WTC11 (cell line): Measurements from ENCODE around the gene MACF1. TPM values are rescaled to one million over a fixed set of nuclear protein-coding genes. Genes with fewer than 3 reads are reported as not detected.

Source experiments
- ATAC-seq: fragments of 200-7000 bp; cut with Tn5 transposase; 2 replicates; pipeline ENCODE4 v1.10.0; 2021; ENCODE audit warnings: mild to moderate bottlenecking, moderate library complexity
- CTCF ChIA-PET: fragments of 300-600 bp; sonication (Branson Sonifier 250); formaldehyde crosslinking; loops from one replicate; lab custom pipeline; 2021; ENCODE audit warnings: antibody characterized with exemption; lab: Charles Lee
- POLR2A ChIA-PET: fragments of 350-600 bp; sonication (Branson Sonifier 250); formaldehyde crosslinking; loops from one replicate; lab custom pipeline; 2021; ENCODE audit warnings: antibody characterized with exemption; lab: Charles Lee
- DNase-seq: peaks from one replicate; pipeline ENCODE4 v3.0.0; 2021; ENCODE audit warnings: low spot score
- H3K27ac Mint-ChIP-seq: 2 replicates; pipeline ENCODE4 v1.8.0; 2021; ENCODE audit warnings: mixed read lengths
- H3K27me3 Mint-ChIP-seq: 2 replicates; pipeline ENCODE4 v1.8.0; 2021; ENCODE audit warnings: low read depth, mild to moderate bottlenecking, moderate library complexity, mixed read lengths
- H3K36me3 Mint-ChIP-seq: 2 replicates; pipeline ENCODE4 v1.8.0; 2021; ENCODE audit warnings: mixed read lengths
- H3K4me1 Mint-ChIP-seq: 2 replicates; pipeline ENCODE4 v1.8.0; 2022; ENCODE audit warnings: mixed read lengths
- H3K4me3 Mint-ChIP-seq: 2 replicates; pipeline ENCODE4 v1.8.0; 2021; ENCODE audit warnings: mild to moderate bottlenecking, moderate library complexity, mixed read lengths
- H3K9me3 Mint-ChIP-seq: 2 replicates; pipeline ENCODE4 v1.8.0; 2021; ENCODE audit warnings: mixed read lengths
- CREM ChIP-seq: sonication (generic); formaldehyde crosslinking; IDR thresholded peaks from 2 replicates; pipeline ENCODE4 v1.8.1; 2022; ENCODE audit warnings: mild to moderate bottlenecking, missing genetic modification reagents, moderate library complexity
- GRHL2 ChIP-seq: fragments of 250-450 bp; sonication (Bioruptor Pico); IDR thresholded peaks from 2 replicates; pipeline ENCODE4 v1.8.0; 2022; ENCODE audit warnings: mild to moderate bottlenecking, moderate library complexity; ENCODE audit not compliant: insufficient replicate concordance, severe bottlenecking
- MYBL2 ChIP-seq: sonication (generic); formaldehyde crosslinking; IDR thresholded peaks from 2 replicates; pipeline ENCODE4 v1.8.1; 2023; ENCODE audit warnings: mild to moderate bottlenecking, moderate library complexity, missing genetic modification reagents
- NFE2L1 ChIP-seq: sonication (generic); formaldehyde crosslinking; IDR thresholded peaks from 2 replicates; pipeline ENCODE4 v1.8.1; 2023; ENCODE audit warnings: missing genetic modification reagents
- NR3C1 ChIP-seq: sonication (generic); formaldehyde crosslinking; conservative IDR thresholded peaks from 2 replicates; pipeline ENCODE4 v1.8.1; 2023; ENCODE audit warnings: low read depth, mild to moderate bottlenecking, missing genetic modification reagents
- SMAD4 ChIP-seq: sonication (generic); formaldehyde crosslinking; IDR thresholded peaks from 2 replicates; pipeline ENCODE4 v1.8.0; 2022; ENCODE audit warnings: mild to moderate bottlenecking, missing genetic modification reagents
- TEAD1 ChIP-seq: sonication (generic); formaldehyde crosslinking; IDR thresholded peaks from 2 replicates; pipeline ENCODE4 v1.8.0; 2022; ENCODE audit warnings: mild to moderate bottlenecking, missing genetic modification reagents
- ZBTB43 ChIP-seq: sonication (generic); formaldehyde crosslinking; IDR thresholded peaks from 2 replicates; pipeline ENCODE4 v1.8.1; 2023; ENCODE audit warnings: mild to moderate bottlenecking, missing genetic modification reagents
- total RNA-seq: library from RNA; stranded (reverse); gene quantifications from 3 replicates; pipeline ENCODE4 v1.2.3, GENCODE V29; 2021
- TF ChIP-seq, protein P1 (sequence below): fragments of 200-600 bp; IDR thresholded peaks from 2 replicates; pipeline ENCODE4 v1.8.0; 2022; ENCODE audit warnings: antibody characterized with exemption
- TF ChIP-seq, protein P2 (sequence below): sonication (generic); formaldehyde crosslinking; IDR thresholded peaks from 2 replicates; pipeline ENCODE4 v1.8.0; 2022; ENCODE audit warnings: mild to moderate bottlenecking, missing genetic modification reagents
- TF ChIP-seq, protein P3 (sequence below): fragments of 250-450 bp; sonication (Bioruptor Pico); IDR thresholded peaks from 2 replicates; pipeline ENCODE4 v1.9.0; 2021; ENCODE audit warnings: moderate library complexity, mild to moderate bottlenecking, inconsistent platforms, borderline replicate concordance
- TF ChIP-seq, protein P4 (sequence below): fragments of 250-450 bp; sonication (Bioruptor Pico); IDR thresholded peaks from 2 replicates; pipeline ENCODE4 v1.8.0; 2021; ENCODE audit warnings: mild to moderate bottlenecking
- TF ChIP-seq, protein P5 (sequence below): sonication (generic); formaldehyde crosslinking; IDR thresholded peaks from 2 replicates; pipeline ENCODE4 v1.8.1; 2023; ENCODE audit warnings: mild to moderate bottlenecking, missing genetic modification reagents, moderate library complexity
- TF ChIP-seq, protein P6 (sequence below): sonication (generic); formaldehyde crosslinking; IDR thresholded peaks from 2 replicates; pipeline ENCODE4 v1.8.1; 2023; ENCODE audit warnings: mild to moderate bottlenecking, missing genetic modification reagents, borderline replicate concordance

Gene MACF1
- total RNA-seq, 1 experiment from 2014 or later, result 327 TPM

DNA sequence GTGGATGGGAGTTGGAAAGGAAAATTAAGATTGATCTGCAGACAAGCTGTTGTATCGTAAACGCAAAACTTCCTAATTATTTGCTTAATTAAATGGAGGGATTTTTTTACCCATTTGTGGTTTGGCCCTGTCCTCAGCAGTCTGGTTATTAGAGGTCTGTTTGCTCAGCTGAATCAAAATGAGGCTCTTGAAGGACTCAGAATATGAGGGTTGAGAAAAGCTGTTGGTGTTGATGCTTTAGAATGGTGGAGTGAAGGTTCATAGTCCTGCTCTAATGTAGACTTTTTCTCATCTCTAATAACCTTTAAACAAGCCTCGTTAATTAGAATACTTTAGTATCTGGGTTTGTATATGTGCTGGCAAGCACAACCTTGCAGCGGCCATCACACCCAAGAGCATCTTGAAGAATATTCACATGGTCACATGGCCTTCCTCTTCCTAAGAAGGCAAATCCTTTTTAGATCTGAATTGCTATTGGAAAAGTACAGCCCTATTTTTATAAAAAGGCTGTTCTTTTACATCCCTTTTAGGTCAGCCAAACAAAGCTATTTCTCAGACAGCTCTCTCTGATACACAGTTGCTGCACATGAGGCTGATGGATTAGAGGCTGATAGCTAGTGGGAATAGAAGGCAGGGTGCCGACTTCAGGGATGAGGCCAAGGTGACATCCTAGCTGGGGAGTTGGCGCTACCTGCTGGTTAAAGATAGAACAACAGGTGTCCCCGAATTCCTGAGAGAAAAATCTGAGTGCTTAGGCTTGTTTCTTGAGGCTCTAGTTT, 53.8 kb downstream of the MACF1 start:
- DNase-seq (peak; percentile 82), ATAC-seq (peak; percentile 90)
- CTCF ChIA-PET, result interaction anchor here (0.5 to 3.6 kb wide), 42 partner anchors 9 to 281 kb away, joined by 3 to 141 read pairs (median 5); partner anchors contain the start of gene MACF1
- Mint-ChIP-seq H3K9me3 (no peaks in the 10 kb centered on the region), H3K4me3 (no peak overlapping the region), H3K27me3 (no peaks in the 10 kb centered on the region), H3K4me1 (peaks cover 14% of the 10 kb centered on the region), H3K36me3 (peaks cover 3% of the 10 kb centered on the region), H3K27ac (peak overlapping the region; percentile 91)
- POLR2A ChIA-PET, result interaction anchor here (1.0 to 1.3 kb wide), 2 partner anchors 151 to 155 kb away, joined by 4 read pairs; no protein-coding TSS in a partner anchor
- TF ChIP-seq, protein P1, sequence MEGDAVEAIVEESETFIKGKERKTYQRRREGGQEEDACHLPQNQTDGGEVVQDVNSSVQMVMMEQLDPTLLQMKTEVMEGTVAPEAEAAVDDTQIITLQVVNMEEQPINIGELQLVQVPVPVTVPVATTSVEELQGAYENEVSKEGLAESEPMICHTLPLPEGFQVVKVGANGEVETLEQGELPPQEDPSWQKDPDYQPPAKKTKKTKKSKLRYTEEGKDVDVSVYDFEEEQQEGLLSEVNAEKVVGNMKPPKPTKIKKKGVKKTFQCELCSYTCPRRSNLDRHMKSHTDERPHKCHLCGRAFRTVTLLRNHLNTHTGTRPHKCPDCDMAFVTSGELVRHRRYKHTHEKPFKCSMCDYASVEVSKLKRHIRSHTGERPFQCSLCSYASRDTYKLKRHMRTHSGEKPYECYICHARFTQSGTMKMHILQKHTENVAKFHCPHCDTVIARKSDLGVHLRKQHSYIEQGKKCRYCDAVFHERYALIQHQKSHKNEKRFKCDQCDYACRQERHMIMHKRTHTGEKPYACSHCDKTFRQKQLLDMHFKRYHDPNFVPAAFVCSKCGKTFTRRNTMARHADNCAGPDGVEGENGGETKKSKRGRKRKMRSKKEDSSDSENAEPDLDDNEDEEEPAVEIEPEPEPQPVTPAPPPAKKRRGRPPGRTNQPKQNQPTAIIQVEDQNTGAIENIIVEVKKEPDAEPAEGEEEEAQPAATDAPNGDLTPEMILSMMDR, result peak; percentile 86
- TF ChIP-seq SMAD4 (CRISPR knock-in tag) (no peak), ZBTB43 (CRISPR knock-in tag) (no peak), GRHL2 (no peak), MYBL2 (CRISPR knock-in tag) (no peak), CREM (CRISPR knock-in tag) (no peak), NR3C1 (no peak), NFE2L1 (no peak)
- TF ChIP-seq, protein P2, sequence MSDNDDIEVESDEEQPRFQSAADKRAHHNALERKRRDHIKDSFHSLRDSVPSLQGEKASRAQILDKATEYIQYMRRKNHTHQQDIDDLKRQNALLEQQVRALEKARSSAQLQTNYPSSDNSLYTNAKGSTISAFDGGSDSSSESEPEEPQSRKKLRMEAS (CRISPR knock-in tag), result no peak
- TF ChIP-seq, protein P3, sequence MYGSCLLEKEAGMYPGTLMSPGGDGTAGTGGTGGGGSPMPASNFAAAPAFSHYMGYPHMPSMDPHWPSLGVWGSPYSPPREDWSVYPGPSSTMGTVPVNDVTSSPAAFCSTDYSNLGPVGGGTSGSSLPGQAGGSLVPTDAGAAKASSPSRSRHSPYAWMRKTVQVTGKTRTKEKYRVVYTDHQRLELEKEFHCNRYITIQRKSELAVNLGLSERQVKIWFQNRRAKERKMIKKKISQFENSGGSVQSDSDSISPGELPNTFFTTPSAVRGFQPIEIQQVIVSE (CRISPR knock-in tag), result no peak
- TF ChIP-seq, protein P4, sequence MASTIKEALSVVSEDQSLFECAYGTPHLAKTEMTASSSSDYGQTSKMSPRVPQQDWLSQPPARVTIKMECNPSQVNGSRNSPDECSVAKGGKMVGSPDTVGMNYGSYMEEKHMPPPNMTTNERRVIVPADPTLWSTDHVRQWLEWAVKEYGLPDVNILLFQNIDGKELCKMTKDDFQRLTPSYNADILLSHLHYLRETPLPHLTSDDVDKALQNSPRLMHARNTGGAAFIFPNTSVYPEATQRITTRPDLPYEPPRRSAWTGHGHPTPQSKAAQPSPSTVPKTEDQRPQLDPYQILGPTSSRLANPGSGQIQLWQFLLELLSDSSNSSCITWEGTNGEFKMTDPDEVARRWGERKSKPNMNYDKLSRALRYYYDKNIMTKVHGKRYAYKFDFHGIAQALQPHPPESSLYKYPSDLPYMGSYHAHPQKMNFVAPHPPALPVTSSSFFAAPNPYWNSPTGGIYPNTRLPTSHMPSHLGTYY (CRISPR knock-in tag), result no peak
- TF ChIP-seq, protein P5, sequence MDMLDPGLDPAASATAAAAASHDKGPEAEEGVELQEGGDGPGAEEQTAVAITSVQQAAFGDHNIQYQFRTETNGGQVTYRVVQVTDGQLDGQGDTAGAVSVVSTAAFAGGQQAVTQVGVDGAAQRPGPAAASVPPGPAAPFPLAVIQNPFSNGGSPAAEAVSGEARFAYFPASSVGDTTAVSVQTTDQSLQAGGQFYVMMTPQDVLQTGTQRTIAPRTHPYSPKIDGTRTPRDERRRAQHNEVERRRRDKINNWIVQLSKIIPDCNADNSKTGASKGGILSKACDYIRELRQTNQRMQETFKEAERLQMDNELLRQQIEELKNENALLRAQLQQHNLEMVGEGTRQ, result peak; percentile 46; the same call in 1 of the 2 replicates

- no peaks in the 10 kb centered on the region for H3K27me3 Mint-ChIP-seq
Observed at GRCh38 chr1:39258925-39259244, 54.4 kb downstream of the MACF1 start.

More at GRCh38 chr1:39258925-39259244, 54.4 kb downstream of the MACF1 start:
- POLR2A ChIA-PET, result interaction anchor here (1.3 kb wide), 1 partner anchor 151 kb away, joined by 4 read pairs; no protein-coding TSS in a partner anchor
- no peaks in the 10 kb centered on the region for H3K9me3 Mint-ChIP-seq
- CTCF ChIA-PET, result interaction anchor here (0.6 to 3.6 kb wide), 35 partner anchors 9 to 280 kb away, joined by 3 to 141 read pairs (median 6); partner anchors contain the start of gene MACF1
- peak overlapping the region; percentile 91 for H3K27ac Mint-ChIP-seq
- ATAC-seq, result no peak
- H3K4me1 Mint-ChIP-seq, result peaks cover 14% of the 10 kb centered on the region
- TF ChIP-seq TEAD1 (CRISPR knock-in tag), result 0 out of 2 replicates have a peak, but pooled peaks have one; percentile 49
- TF ChIP-seq, protein P6, sequence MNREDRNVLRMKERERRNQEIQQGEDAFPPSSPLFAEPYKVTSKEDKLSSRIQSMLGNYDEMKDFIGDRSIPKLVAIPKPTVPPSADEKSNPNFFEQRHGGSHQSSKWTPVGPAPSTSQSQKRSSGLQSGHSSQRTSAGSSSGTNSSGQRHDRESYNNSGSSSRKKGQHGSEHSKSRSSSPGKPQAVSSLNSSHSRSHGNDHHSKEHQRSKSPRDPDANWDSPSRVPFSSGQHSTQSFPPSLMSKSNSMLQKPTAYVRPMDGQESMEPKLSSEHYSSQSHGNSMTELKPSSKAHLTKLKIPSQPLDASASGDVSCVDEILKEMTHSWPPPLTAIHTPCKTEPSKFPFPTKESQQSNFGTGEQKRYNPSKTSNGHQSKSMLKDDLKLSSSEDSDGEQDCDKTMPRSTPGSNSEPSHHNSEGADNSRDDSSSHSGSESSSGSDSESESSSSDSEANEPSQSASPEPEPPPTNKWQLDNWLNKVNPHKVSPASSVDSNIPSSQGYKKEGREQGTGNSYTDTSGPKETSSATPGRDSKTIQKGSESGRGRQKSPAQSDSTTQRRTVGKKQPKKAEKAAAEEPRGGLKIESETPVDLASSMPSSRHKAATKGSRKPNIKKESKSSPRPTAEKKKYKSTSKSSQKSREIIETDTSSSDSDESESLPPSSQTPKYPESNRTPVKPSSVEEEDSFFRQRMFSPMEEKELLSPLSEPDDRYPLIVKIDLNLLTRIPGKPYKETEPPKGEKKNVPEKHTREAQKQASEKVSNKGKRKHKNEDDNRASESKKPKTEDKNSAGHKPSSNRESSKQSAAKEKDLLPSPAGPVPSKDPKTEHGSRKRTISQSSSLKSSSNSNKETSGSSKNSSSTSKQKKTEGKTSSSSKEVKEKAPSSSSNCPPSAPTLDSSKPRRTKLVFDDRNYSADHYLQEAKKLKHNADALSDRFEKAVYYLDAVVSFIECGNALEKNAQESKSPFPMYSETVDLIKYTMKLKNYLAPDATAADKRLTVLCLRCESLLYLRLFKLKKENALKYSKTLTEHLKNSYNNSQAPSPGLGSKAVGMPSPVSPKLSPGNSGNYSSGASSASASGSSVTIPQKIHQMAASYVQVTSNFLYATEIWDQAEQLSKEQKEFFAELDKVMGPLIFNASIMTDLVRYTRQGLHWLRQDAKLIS (CRISPR knock-in tag), result no peak
- no peak overlapping the region for H3K4me3 Mint-ChIP-seq
- peaks cover 3% of the 10 kb centered on the region for H3K36me3 Mint-ChIP-seq
- no peak for DNase-seq
